Measurements from ENCODE around the gene TPBGL.

DNA sequence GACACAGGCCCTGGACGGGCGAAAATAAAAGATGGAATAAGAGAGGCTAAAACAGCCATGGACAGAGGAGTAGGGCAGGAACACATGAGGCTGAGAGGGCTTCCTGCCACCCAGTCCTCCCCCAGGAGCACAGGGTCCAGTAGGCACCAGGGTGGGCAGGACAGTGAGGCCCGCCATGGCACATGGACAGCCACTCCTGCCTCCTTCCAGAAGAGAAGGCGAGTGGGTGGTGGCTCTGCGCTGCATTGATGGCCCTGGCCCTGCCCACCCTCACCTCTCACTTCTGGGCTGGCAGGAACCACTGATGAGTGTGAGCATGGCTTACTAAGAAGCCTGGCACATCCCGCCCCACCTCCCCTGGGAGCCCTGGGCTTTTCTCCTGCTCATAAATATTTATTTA is 51.2 kb downstream of the TPBGL start:
- TF ChIP-seq, protein P1, sequence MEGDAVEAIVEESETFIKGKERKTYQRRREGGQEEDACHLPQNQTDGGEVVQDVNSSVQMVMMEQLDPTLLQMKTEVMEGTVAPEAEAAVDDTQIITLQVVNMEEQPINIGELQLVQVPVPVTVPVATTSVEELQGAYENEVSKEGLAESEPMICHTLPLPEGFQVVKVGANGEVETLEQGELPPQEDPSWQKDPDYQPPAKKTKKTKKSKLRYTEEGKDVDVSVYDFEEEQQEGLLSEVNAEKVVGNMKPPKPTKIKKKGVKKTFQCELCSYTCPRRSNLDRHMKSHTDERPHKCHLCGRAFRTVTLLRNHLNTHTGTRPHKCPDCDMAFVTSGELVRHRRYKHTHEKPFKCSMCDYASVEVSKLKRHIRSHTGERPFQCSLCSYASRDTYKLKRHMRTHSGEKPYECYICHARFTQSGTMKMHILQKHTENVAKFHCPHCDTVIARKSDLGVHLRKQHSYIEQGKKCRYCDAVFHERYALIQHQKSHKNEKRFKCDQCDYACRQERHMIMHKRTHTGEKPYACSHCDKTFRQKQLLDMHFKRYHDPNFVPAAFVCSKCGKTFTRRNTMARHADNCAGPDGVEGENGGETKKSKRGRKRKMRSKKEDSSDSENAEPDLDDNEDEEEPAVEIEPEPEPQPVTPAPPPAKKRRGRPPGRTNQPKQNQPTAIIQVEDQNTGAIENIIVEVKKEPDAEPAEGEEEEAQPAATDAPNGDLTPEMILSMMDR (IDR thresholded peaks at IDR 0.05) = no peak
- TF ChIP-seq ZFX (IDR thresholded peaks at IDR 0.05; ENCODE audit: borderline replicate concordance) = no peak
